Thyroid gland (tissue), 4 donors: Measurements from ENCODE around the gene BHMT. TPM values are rescaled to one million over a fixed set of nuclear protein-coding genes. Genes with fewer than 3 reads are reported as not detected.

Source experiments
- DNase-seq, 2 donors: peaks; one replicate each; pipeline ENCODE4 v3.0.0-alpha.2; 2019
- H3K27ac ChIP-seq, 3 donors: fragments of 200-600 bp; sonication (generic); 1 replicate in 2 of 3; 2 replicates in 1 of 3; pipeline ENCODE4 v1.5.1; 2016 to 2019; ENCODE audit warnings: mild to moderate bottlenecking in 1 of 3, moderate library complexity in 1 of 3
- H3K27me3 ChIP-seq: fragments of 200-600 bp; sonication (generic); one replicate; pipeline ENCODE4 v1.5.1; 2019
- H3K36me3 ChIP-seq, 2 donors: fragments of 200-600 bp; sonication (generic); one replicate each; pipeline ENCODE4 v1.5.1; 2016 to 2019
- H3K4me1 ChIP-seq, 2 donors: fragments of 200-600 bp; sonication (generic); one replicate each; pipeline ENCODE4 v1.5.1; 2017 to 2019
- H3K4me3 ChIP-seq, 3 donors: fragments of 200-600 bp; sonication (generic); replicated peaks in 1 of 3; 1 replicate in 2 of 3; 2 replicates in 1 of 3; pipeline ENCODE4 v1.5.1; 2016; ENCODE audit warnings: mild to moderate bottlenecking in 1 of 3
- H3K9me3 ChIP-seq: fragments of 200-600 bp; sonication (generic); one replicate; pipeline ENCODE4 v1.5.1; 2017
- CTCF ChIP-seq, 6 experiments: fragments of 200-600 bp in 3 of 6; fragments of 450-650 bp in 3 of 6; sonication (generic) in 3 of 6; IDR thresholded peaks; one replicate each; pipeline ENCODE4 v1.5.1; 2016 to 2019; ENCODE audit warnings: antibody characterized with exemption in 6 of 6, mild to moderate bottlenecking in 2 of 6, inconsistent platforms in 1 of 6, moderate library complexity in 1 of 6
- POLR2A ChIP-seq, 2 donors: fragments of 450-650 bp; IDR thresholded peaks; one replicate each; pipeline ENCODE4 v1.6.1; 2017; ENCODE audit warnings: antibody characterized with exemption in 2 of 2, mild to moderate bottlenecking in 2 of 2, moderate library complexity in 1 of 2
- WGBS, 2 donors: methylation state at CpG; one replicate each; pipeline ENCODE4 v1.1.5; 2017; 5-methylcytosine and 5-hydroxymethylcytosine counted together
- intact Hi-C: fragments of 100-400 bp; cut with DNase I; formaldehyde crosslinking; loops from one replicate; pipeline ENCODE4 v1.15.1; 2023
- total RNA-seq, 4 donors: library from RNA; depleted of rRNA; stranded (reverse); fragments of >200 nt; gene quantifications; one replicate each; pipeline ENCODE4 v1.2.3, GENCODE V29; 2016

BHMT gene
- total RNA-seq, 4 donors from 2014 or later: 1.2 to 2.0 (median 1.2) TPM; not detected in 1

- TF ChIP-seq POLR2A (IDR thresholded peaks at IDR 0.05) (no peak), CTCF (IDR thresholded peaks at IDR 0.05) (no peak)
- intact Hi-C loops: no loop called here
- H3K9me3 ChIP-seq: no peaks in the 10 kb centered on the region
- H3K27ac ChIP-seq: no peak overlapping the region
- DNase-seq: no peak
- no peak overlapping the region for H3K4me3 ChIP-seq
- no peaks in the 10 kb centered on the region for H3K4me1 ChIP-seq
- H3K27me3 ChIP-seq: no peaks in the 10 kb centered on the region
- WGBS, 2 donors: 91 to 98% methylated on average over 5 of the region's 5 CpGs
- no peaks in the 10 kb centered on the region for H3K36me3 ChIP-seq
These were observed 29.8 kb upstream of the BHMT start for GRCh38 chr5:79081779-79082178.

- TF ChIP-seq POLR2A (IDR thresholded peaks at IDR 0.05) (no peak), CTCF (IDR thresholded peaks at IDR 0.05) (no peak)
- intact Hi-C loops: no loop called here
- H3K27ac ChIP-seq: no peak overlapping the region
- no peaks in the 10 kb centered on the region for H3K36me3 ChIP-seq
- 79 to 92% methylated on average over 2 of the region's 2 CpGs for WGBS, 2 donors
- no peaks in the 10 kb centered on the region for H3K4me1 ChIP-seq
- H3K9me3 ChIP-seq: no peaks in the 10 kb centered on the region
- DNase-seq: no peak
- no peaks in the 10 kb centered on the region for H3K27me3 ChIP-seq
- no peak overlapping the region for H3K4me3 ChIP-seq
These were observed 25.5 kb upstream of the BHMT start for GRCh38 chr5:79086116-79086515.

- no peak for DNase-seq
- Histone ChIP-seq H3K9me3 (no peaks in the 10 kb centered on the region), H3K4me3 (no peak overlapping the region), H3K36me3 (no peaks in the 10 kb centered on the region), H3K27me3 (no peaks in the 10 kb centered on the region), H3K4me1 (no peaks in the 10 kb centered on the region), H3K27ac (no peak overlapping the region)
- intact Hi-C loops: no loop called here
- TF ChIP-seq POLR2A (IDR thresholded peaks at IDR 0.05) (no peak), CTCF (IDR thresholded peaks at IDR 0.05) (no peak)
- 85 to 88% methylated on average over 4 of the region's 4 CpGs for WGBS, 2 donors
These were observed 23.1 kb upstream of the BHMT start for GRCh38 chr5:79088507-79088906.

GRCh38 chr5:79091064-79091463 is 20.5 kb upstream of the BHMT start:
- intact Hi-C loops: no loop called here
- Histone ChIP-seq H3K27me3 (no peaks in the 10 kb centered on the region), H3K36me3 (no peaks in the 10 kb centered on the region), H3K27ac (no peak overlapping the region), H3K9me3 (no peaks in the 10 kb centered on the region), H3K4me3 (no peak overlapping the region), H3K4me1 (no peaks in the 10 kb centered on the region)
- WGBS, 2 donors: 67% methylated on average over 3 of the region's 3 CpGs
- TF ChIP-seq POLR2A (IDR thresholded peaks at IDR 0.05) (no peak), CTCF (IDR thresholded peaks at IDR 0.05) (no peak)
- DNase-seq: no peak

GRCh38 chr5:79093762-79094161 is 17.8 kb upstream of the BHMT start:
- no peak for TF ChIP-seq CTCF (IDR thresholded peaks at IDR 0.05)
- no peak for TF ChIP-seq POLR2A (IDR thresholded peaks at IDR 0.05)
- 64 to 68% methylated on average over 3 of the region's 3 CpGs for WGBS, 2 donors
- intact Hi-C loops: no loop called here

More at GRCh38 chr5:79093762-79094161, 17.8 kb upstream of the BHMT start:
- Histone ChIP-seq H3K4me3 (no peak overlapping the region), H3K9me3 (no peaks in the 10 kb centered on the region), H3K27me3 (no peaks in the 10 kb centered on the region), H3K27ac (no peak overlapping the region), H3K4me1 (no peaks in the 10 kb centered on the region), H3K36me3 (no peaks in the 10 kb centered on the region)
- no peak for DNase-seq
